ENCODE data around the gene ZNF367.

Gene ZNF367

GRCh38 chr9:96436456-96437126 is 18.4 kb upstream of the ZNF367 start:
- DNase-seq: no peak

- no peak for DNase-seq
These were observed 17.9 kb upstream of the ZNF367 start for GRCh38 chr9:96436063-96436455.

GRCh38 chr9:96435345-96435744 is 17.2 kb upstream of the ZNF367 start:
- no peak for DNase-seq

- DNase-seq: no peak
These were observed 12.2 kb upstream of the ZNF367 start for GRCh38 chr9:96430377-96430776.

- no peak for DNase-seq
These were observed 11.6 kb upstream of the ZNF367 start for GRCh38 chr9:96429732-96430131.

GRCh38 chr9:96425500-96426169 is 7.5 kb upstream of the ZNF367 start:
- DNase-seq: no peak

- no peak for DNase-seq
These were observed 5.8 kb upstream of the ZNF367 start for GRCh38 chr9:96423985-96424336.

- no peak for DNase-seq
These were observed 5.3 kb upstream of the ZNF367 start for GRCh38 chr9:96423322-96423984.

- DNase-seq: peak; percentile 76
These were observed 2.5 kb upstream of the ZNF367 start for GRCh38 chr9:96420468-96421219.

GRCh38 chr9:96419691-96419969 is 1.5 kb upstream of the ZNF367 start:
- DNase-seq: no peak

- DNase-seq: peak; percentile 65
These were observed 935 bp upstream of the ZNF367 start for GRCh38 chr9:96418920-96419690.

GRCh38 chr9:96417661-96418082 is 498 bp downstream of the ZNF367 start:
- no peak for DNase-seq

- DNase-seq: peak; percentile 75
These were observed 1.1 kb downstream of the ZNF367 start for GRCh38 chr9:96417051-96417586.

GRCh38 chr9:96413302-96414221 is 4.6 kb downstream of the ZNF367 start:
- peak; percentile 83 for DNase-seq

GRCh38 chr9:96412174-96412913 is 5.8 kb downstream of the ZNF367 start:
- DNase-seq: no peak

GRCh38 chr9:96411129-96411838 is 6.9 kb downstream of the ZNF367 start:
- no peak for DNase-seq

GRCh38 chr9:96408409-96409280 is 9.5 kb downstream of the ZNF367 start:
- DNase-seq: no peak

GRCh38 chr9:96400132-96400910 is 17.8 kb downstream of the ZNF367 start:
- no peak for DNase-seq

All from MV-4-11 (cell line).